Measurements from ENCODE around the gene PCNX3.

PCNX3 gene

DNA sequence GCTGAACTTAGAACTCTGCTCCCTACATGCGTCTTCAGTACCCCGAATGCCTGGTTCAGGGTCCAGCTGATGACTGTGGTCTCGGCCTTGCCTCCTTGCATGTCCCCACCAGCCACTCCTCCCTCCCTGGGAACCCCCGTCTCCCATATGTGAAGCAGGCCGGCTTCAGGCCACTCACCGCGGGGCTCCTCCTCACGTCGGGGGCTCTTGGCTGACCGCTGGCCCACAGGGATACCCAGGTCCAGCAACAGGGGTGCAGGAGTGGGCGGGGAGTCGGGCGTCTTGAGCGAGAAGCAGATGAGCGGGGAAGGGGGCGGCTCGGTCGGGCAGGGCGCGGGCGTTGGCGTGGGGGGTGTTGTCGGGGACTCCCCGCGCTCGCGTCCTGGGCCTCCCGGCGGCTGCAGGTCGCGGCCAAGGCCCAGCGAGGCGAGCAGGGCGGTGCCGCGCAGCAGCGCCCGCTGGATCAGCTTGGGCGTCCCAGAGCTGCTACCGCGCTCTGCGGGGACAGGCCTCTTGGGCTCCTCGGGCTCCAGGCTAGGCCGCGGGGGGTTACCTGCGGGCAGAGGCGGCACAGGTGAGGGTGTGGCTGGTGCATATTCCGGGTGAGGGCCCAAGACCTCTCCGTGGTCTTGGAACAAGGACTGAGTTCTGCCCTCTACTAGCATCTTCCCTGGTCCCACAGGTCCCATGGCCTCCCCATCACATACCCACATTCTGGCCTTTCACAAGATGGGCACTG lies 16.2 kb upstream of the PCNX3 start:
- no peak for DNase-seq

GRCh38 chr11:65599955-65600246 lies 15.7 kb upstream of the PCNX3 start:
- DNase-seq, result no peak

GRCh38 chr11:65604258-65604657 lies 11.3 kb upstream of the PCNX3 start:
- DNase-seq, result no peak

GRCh38 chr11:65606876-65607613 lies 8.5 kb upstream of the PCNX3 start:
- DNase-seq, result peak; percentile 99

DNA sequence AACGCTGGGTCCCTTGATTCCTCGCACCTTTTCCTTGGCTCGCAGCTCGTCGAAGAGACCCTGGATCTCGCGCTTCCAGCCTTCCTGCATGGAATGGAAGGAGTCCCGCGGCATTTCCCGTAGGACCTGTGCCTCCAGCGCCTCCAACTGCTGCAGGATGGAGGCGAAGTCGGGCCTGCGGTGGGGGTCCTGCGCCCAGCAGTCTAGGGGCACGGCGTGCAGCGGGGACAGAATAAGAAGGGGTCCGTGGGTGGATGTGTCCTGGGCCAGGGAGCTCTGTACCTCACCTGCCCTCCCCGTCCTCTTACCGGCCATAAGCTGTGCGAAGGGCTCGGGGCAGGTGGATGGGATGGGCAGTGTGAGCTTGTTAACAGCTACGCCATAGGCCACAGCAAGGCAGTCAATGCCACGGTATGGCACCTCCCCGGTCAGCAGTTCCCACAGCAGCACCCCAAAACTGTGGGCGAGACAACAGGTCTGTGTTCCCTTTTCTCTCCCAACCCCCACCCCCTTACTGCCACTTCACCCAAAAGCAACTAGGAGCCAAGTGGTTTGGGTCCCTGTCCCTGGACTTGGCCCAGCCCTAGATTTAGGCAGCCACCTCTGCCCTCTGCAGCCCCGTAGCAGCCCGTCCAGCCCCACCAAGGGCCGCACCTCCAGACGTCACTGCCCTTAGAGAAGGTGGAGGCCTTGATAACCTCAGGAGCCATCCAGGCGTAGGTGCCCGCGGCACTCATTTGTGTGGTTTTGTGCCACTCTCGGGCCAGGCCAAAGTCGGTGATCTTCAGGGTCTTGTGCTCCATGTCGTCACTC lies 7.8 kb upstream of the PCNX3 start:
- no peak for DNase-seq

DNA sequence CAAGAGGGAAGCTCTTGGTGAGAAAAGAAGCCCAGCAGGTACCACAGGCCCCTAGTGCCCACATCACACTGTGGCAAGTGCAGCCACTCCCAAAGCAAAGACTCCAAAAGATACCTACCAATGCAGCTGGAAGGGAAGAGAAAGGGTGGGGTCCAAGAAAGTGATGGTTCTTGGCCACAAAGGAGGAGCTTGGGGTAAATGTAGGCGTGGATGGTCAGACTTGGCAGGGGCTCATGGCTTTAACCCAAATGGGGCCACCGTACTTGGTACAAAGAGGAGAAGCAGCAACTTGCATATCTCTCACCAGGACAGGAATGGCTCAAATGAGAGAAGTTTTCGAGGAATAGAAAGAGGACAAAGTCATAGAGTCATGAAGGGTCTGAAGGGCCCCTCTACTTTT lies 6.3 kb upstream of the PCNX3 start:
- no peak for DNase-seq

DNA sequence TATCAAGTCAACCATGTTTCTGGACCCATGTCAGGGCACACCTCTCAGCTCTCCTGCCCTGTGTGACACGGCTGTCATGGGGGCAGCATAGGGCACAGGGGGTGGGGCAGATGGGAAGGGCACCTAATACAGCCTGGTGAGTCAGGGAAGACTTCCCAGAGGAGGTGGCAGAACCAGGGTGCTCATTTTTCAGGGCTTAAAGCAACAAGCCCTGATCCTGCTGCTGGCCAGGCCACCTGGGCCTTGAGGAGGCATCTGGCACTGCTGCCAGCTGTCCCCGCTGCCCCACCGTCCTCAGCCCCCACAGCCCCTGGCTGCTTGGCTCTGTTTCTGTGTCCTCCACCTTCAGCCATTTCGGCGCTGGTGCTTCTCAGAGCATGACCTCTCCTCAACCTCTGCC lies 5.9 kb upstream of the PCNX3 start:
- no peak for DNase-seq

DNA sequence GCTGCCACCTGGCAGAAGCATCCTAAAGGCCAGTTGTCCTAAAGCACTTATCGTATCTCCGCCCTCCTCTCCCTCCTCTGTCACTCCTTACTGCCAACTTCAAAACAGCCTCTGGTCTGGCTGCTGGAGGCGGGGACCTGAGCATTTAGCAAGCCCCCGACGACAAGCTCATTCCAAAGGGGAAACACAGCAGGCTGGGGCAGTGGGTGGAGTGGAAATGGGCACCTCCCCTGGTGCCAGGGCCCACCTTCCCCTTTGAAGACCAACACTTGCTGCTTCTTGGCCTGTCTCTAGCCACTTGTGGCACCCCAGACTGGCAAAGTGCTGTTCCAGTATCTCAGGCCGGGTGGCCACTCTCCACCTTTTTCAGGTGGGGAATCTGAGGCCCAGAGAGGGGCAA lies 5.2 kb upstream of the PCNX3 start:
- DNase-seq, result no peak

DNA sequence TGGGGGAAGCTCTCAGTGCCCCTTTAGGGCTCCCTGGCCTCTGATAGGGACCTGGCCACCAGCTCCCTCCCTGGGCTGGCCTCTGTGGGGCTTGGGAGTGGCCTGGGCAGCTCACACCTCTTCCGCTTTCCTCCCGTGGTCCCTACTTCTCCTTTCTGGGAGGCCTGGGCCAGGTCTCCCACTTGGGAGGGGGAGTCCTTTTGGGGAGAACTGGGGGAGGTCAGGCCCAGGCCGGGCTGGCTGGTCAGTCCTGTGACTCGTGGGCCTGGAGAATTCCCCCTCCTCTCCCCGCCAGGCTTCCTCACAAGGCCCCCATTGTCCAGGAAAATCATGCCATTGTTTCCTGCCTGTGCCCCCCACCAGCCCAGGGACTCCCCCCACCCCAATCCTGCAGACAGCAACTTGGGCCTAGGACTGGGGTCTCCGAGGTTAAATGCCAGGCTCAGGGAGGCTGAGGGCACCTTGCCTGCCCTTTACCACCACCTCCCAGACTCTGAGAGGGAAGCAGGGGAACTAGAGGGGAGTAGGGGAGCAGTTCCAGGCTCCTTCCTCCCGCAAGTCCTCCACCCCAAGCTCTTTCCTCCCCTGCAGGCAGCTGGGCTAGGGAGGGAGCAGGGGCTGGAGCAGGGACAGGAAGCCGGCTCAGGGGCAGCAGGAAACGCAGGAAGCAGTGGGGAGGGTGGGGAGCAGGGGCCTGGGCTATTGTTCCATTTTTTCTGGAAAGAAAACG lies 4.4 kb upstream of the PCNX3 start:
- no peak for DNase-seq

- DNase-seq, result no peak
Measured at GRCh38 chr11:65611758-65612603, 3.6 kb upstream of the PCNX3 start.

DNA sequence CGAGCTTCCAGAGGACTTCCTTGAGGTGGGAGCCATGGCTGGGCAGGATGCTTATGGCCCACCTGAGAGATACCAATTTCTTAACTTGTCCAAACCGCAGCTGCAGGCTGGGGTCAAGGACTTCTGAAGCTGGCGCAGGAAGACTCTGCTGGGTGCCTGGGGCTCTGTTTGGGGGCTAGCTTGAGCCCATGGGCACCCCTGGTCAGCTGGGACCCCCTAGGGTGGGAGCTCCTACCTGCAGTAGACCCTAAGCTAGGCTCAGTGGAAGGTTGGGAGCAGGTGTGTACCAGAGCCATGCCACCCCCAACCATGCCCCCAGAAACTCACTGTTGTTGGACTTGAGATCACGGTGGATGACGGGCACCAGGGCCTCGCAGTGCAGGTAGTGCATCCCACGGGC lies 2.9 kb upstream of the PCNX3 start:
- no peak for DNase-seq

- no peak for DNase-seq
Measured at GRCh38 chr11:65613091-65613928, 2.3 kb upstream of the PCNX3 start.

DNA sequence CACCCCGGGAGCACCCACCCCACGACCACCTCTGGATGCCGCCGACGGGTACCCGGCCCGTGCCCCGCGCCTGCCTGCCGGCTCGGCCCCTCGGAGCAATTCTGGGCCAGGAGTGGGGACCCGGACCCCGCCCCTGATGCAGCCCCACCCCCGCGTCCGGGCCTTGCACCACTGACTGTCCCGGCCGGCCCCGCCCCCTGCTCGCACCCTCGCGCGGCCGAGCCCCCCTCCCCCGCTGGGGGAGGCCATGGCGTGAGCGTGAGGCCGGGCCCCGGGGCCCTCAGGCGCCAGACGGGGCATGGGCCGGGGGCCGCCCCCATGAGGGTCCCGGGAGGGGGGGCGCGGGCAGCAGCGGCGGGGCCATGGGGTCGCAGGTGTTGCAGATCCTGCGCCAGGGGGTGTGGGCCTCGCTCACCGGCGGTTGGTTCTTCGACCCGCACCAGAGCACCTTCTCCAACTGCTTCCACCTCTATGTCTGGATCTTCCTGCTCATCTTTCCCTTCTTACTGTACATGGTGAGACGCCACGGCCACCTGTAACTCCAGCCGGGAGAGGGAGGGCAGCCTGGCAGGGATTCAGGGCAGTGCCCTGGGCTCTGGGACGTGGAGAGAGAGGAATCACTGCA lies 486 bp downstream of the PCNX3 start:
- DNase-seq, result peak; percentile 74

- DNase-seq, result no peak
Measured at GRCh38 chr11:65616575-65617001, 1.0 kb downstream of the PCNX3 start.

DNA sequence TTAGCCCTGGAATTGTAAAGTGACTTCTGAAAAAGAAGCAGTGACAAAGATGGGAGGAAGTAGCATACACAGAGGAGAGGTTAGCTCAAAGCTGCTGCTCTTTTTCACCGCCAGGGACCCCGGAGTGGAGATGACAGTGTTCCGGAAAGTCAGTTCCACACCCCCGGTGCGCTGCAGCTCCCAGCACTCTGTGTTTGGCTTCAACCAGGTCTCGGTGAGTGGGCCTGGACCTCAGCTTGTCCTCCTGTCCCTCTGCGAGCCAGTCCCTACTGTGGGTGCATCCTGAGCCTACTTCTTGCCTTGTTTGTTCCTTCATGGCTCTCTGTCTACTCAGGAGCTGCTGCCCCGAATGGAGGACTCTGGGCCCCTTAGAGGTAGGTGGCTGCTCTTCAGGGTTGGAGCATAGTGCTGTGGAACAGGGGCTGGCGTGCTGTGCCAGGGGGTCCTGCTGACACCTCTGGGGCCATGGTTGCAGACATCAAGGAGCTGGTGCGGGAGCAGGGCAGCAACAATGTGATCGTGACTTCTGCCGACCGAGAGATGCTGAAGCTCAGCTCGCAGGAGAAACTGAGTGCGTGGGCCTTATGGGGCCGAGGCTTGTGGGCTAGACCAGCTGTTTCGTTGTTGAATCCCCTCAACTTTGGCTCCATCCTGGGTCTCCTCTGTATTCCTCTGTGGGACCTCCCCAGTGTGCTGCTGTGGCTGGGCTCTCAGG lies 1.7 kb downstream of the PCNX3 start:
- no peak for DNase-seq

- no peak for DNase-seq
Measured at GRCh38 chr11:65617990-65618751, 2.6 kb downstream of the PCNX3 start.

DNA sequence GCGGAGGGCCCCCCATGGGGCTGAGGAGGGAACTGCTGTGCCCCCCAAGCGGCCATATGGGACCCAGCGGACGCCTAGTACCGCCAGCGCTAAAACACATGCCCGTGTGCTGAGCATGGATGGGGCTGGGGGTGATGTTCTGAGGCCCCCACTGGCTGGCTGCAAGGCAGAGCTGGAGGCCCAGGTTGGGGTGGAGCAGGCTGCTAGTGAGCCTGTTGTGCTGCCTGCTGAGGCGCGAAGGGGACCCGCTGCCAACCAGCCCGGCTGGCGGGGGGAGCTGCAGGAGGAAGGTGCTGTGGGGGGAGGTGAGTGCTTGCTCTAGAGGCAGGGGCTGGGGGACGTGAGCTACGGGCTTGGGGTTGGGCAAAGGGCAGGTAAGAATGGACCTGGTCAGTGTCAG lies 3.2 kb downstream of the PCNX3 start:
- DNase-seq, result no peak

DNA sequence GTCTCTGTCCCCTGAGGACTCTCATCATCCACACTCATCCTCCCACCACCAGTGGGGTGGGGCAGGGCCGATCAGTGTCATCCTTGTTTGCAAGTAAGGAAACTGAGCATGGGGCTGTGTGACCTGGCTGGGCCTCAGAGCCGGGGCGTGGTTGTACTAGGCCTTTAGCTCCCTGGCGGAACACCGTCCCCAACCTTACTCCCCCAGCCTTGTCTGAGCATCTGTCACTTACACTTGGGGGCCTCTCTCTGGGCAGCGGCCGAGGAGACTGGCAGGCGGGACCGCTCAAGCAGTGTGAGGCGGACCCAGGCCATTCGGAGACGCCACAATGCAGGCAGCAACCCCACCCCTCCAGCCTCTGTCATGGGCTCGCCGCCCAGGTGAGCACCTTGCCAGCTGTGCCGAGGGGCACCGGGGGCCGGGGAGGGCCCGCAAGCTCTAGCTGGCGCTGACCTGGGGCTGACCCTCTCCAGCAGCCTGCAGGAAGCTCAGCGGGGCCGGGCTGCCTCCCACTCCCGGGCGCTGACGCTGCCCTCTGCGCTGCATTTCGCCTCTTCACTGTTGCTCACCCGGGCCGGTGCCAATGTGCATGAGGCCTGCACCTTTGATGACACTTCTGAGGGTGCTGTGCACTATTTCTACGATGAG lies 3.8 kb downstream of the PCNX3 start:
- DNase-seq, result no peak

DNA sequence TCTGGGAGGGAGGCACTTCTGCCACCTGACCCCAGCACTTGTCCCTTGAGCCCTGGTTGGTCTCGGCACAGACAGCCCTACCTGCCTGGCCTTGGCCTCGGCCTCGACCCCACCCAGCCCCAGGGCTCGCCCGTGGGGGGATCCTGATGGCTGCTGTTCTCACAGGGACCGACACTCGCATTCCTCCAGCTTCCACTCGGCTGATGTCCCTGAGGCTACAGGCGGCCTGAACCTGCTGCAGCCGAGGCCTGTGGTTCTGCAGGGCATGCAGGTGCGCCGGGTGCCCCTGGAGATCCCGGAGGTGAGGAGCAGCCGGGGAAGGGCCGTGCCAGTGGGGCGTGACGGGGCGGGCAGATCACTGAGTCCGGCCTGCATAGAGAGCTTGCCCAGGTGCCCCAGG lies 5.1 kb downstream of the PCNX3 start:
- no peak for DNase-seq
